ENCODE results near the gene C12orf75.
"Not testable (repeated sequence)": the region's sequence is repeated elsewhere in the genome, so short reads cannot be mapped to it uniquely, and the experiment has no call there.

C12orf75 gene

GRCh38 chr12:105404134-105404533 lies 73.6 kb downstream of the C12orf75 start:
- not testable (repeated sequence) for H3K79me2 ChIP-seq (ENCODE audit: control insufficient read depth, insufficient read depth, low read length, poor library complexity); H4K8ac ChIP-seq (ENCODE audit: low read depth, low read length); H3K27me3 ChIP-seq (ENCODE audit: insufficient read depth, low read length); H3K4me3 ChIP-seq (ENCODE audit: low read depth, low read length); H2AK5ac ChIP-seq (ENCODE audit: low read length); H3K9me3 ChIP-seq (ENCODE audit: insufficient read depth, low read depth, low read length); H2AFZ ChIP-seq (ENCODE audit: insufficient read depth, low read length, poor library complexity); H3K4me1 ChIP-seq (ENCODE audit: control insufficient read depth in 1 of 2, insufficient read depth in 2 of 2, low read length in 2 of 2); H3K27ac ChIP-seq (ENCODE audit: low read depth, low read length); DNase-seq; H3K9ac ChIP-seq (ENCODE audit: low read length); H3K14ac ChIP-seq (ENCODE audit: low read length); H3K36me3 ChIP-seq (ENCODE audit: control insufficient read depth in 1 of 2, insufficient read depth in 2 of 2, low read length in 2 of 2); H4K12ac ChIP-seq (ENCODE audit: low read depth, low read length); H4K91ac ChIP-seq (ENCODE audit: low read depth, low read length); H3K79me1 ChIP-seq (ENCODE audit: low read length); H2BK5ac ChIP-seq (ENCODE audit: low read depth, low read length, poor library complexity); H3K4me2 ChIP-seq (ENCODE audit: low read length); H2BK12ac ChIP-seq (ENCODE audit: low read length); H3K18ac ChIP-seq (ENCODE audit: low read length); H3K4ac ChIP-seq (ENCODE audit: low read depth, low read length); H3K23ac ChIP-seq (ENCODE audit: low read length); H2BK120ac ChIP-seq (ENCODE audit: insufficient read depth, low read length, poor library complexity)
- WGBS (ENCODE audit: extremely low coverage, insufficient coverage, insufficient read length) = no CpG with 5 or more reads among the region's 3 CpGs

- Histone ChIP-seq H3K9me3 (ENCODE audit: insufficient read depth, low read depth, low read length) (peaks cover 1% of the 10 kb centered on the region), H2AK5ac (ENCODE audit: low read length) (no peak overlapping the region), H2AFZ (ENCODE audit: insufficient read depth, low read length, poor library complexity) (no peak overlapping the region), H2BK5ac (ENCODE audit: low read depth, low read length, poor library complexity) (no peak overlapping the region), H2BK120ac (ENCODE audit: insufficient read depth, low read length, poor library complexity) (no peak overlapping the region), H3K36me3 (ENCODE audit: control insufficient read depth in 1 of 2, insufficient read depth in 2 of 2, low read length in 2 of 2) (peaks cover 2% of the 10 kb centered on the region in 2 experiments), H3K4ac (ENCODE audit: low read depth, low read length) (no peak overlapping the region), H3K27ac (ENCODE audit: low read depth, low read length) (no peak overlapping the region), H3K4me3 (ENCODE audit: low read depth, low read length) (no peak overlapping the region), H3K27me3 (ENCODE audit: insufficient read depth, low read length) (no peaks in the 10 kb centered on the region), H3K79me1 (ENCODE audit: low read length) (no peaks in the 10 kb centered on the region), H2BK12ac (ENCODE audit: low read length) (no peak overlapping the region), H4K8ac (ENCODE audit: low read depth, low read length) (no peak overlapping the region), H4K12ac (ENCODE audit: low read depth, low read length) (no peak overlapping the region), H3K18ac (ENCODE audit: low read length) (no peak overlapping the region), H3K14ac (ENCODE audit: low read length) (no peak overlapping the region), H3K23ac (ENCODE audit: low read length) (no peak overlapping the region), H3K9ac (ENCODE audit: low read length) (no peak overlapping the region), H3K4me2 (ENCODE audit: low read length) (no peak overlapping the region), H3K79me2 (ENCODE audit: control insufficient read depth, insufficient read depth, low read length, poor library complexity) (no peaks in the 10 kb centered on the region), H3K4me1 (ENCODE audit: control insufficient read depth in 1 of 2, insufficient read depth in 2 of 2, low read length in 2 of 2) (peaks cover 0 to 3% of the 10 kb centered on the region in 2 experiments), H4K91ac (ENCODE audit: low read depth, low read length) (no peak overlapping the region)
- no CpG with 5 or more reads among the region's 7 CpGs for WGBS (ENCODE audit: extremely low coverage, insufficient coverage, insufficient read length)
- no peak for DNase-seq
Observed at GRCh38 chr12:105406497-105406896, 76.0 kb downstream of the C12orf75 start.

DNA sequence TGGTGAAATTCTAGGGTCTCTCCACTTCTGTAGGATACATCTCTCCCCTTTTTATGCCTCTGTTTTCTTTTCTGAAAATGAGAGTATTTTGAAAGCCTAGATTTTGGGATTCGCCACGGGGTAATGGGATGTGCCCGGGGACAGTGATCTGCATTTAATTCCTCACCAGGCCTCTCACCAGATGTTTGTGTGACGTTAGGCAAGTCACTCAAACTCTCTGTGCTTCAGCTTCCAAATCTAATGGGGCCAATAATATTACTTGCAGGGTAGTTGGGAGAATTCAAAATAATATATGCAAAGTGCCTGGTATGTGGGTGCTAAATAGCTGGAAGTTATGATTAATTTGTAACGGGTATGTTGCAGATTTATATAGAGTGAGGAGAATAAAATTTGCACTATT lies 78.8 kb downstream of the C12orf75 start:
- Histone ChIP-seq H3K23ac (ENCODE audit: low read length) (no peak overlapping the region), H2BK12ac (ENCODE audit: low read length) (no peak overlapping the region), H2BK5ac (ENCODE audit: low read depth, low read length, poor library complexity) (no peak overlapping the region), H3K4me2 (ENCODE audit: low read length) (no peak overlapping the region), H3K79me1 (ENCODE audit: low read length) (no peaks in the 10 kb centered on the region), H4K12ac (ENCODE audit: low read depth, low read length) (no peak overlapping the region), H4K91ac (ENCODE audit: low read depth, low read length) (no peak overlapping the region), H3K36me3 (ENCODE audit: control insufficient read depth in 1 of 2, insufficient read depth in 2 of 2, low read length in 2 of 2) (peaks cover 2% of the 10 kb centered on the region in 2 experiments), H4K8ac (ENCODE audit: low read depth, low read length) (no peak overlapping the region), H2AK5ac (ENCODE audit: low read length) (no peak overlapping the region), H3K27ac (ENCODE audit: low read depth, low read length) (no peak overlapping the region), H3K27me3 (ENCODE audit: insufficient read depth, low read length) (no peaks in the 10 kb centered on the region), H3K14ac (ENCODE audit: low read length) (no peak overlapping the region), H3K4me1 (ENCODE audit: control insufficient read depth in 1 of 2, insufficient read depth in 2 of 2, low read length in 2 of 2) (peaks cover 0 to 3% of the 10 kb centered on the region in 2 experiments), H3K9me3 (ENCODE audit: insufficient read depth, low read depth, low read length) (peaks cover 3% of the 10 kb centered on the region), H3K9ac (ENCODE audit: low read length) (no peak overlapping the region), H2BK120ac (ENCODE audit: insufficient read depth, low read length, poor library complexity) (no peak overlapping the region), H3K4ac (ENCODE audit: low read depth, low read length) (no peak overlapping the region), H3K18ac (ENCODE audit: low read length) (no peak overlapping the region), H2AFZ (ENCODE audit: insufficient read depth, low read length, poor library complexity) (no peak overlapping the region), H3K79me2 (ENCODE audit: control insufficient read depth, insufficient read depth, low read length, poor library complexity) (no peaks in the 10 kb centered on the region), H3K4me3 (ENCODE audit: low read depth, low read length) (no peak overlapping the region)
- WGBS (ENCODE audit: extremely low coverage, insufficient coverage, insufficient read length) = 100% methylated on average over 1 of the region's 5 CpGs
- no peak for DNase-seq

- no peak overlapping the region for H2AK5ac ChIP-seq (ENCODE audit: low read length)
- H3K18ac ChIP-seq (ENCODE audit: low read length) = no peak overlapping the region
- H3K4me2 ChIP-seq (ENCODE audit: low read length) = no peak overlapping the region
- peaks cover 3% of the 10 kb centered on the region for H3K9me3 ChIP-seq (ENCODE audit: insufficient read depth, low read depth, low read length)
- no peaks in the 10 kb centered on the region for H3K79me1 ChIP-seq (ENCODE audit: low read length)
- no peak overlapping the region for H3K14ac ChIP-seq (ENCODE audit: low read length)
- H2BK12ac ChIP-seq (ENCODE audit: low read length) = no peak overlapping the region
- no peak overlapping the region for H2BK5ac ChIP-seq (ENCODE audit: low read depth, low read length, poor library complexity)
- peaks cover 0 to 3% of the 10 kb centered on the region in 2 experiments for H3K4me1 ChIP-seq (ENCODE audit: control insufficient read depth in 1 of 2, insufficient read depth in 2 of 2, low read length in 2 of 2)
- no peak overlapping the region for H4K8ac ChIP-seq (ENCODE audit: low read depth, low read length)
- H2AFZ ChIP-seq (ENCODE audit: insufficient read depth, low read length, poor library complexity) = no peak overlapping the region
- H3K36me3 ChIP-seq (ENCODE audit: control insufficient read depth in 1 of 2, insufficient read depth in 2 of 2, low read length in 2 of 2) = peaks cover 2% of the 10 kb centered on the region in 2 experiments
- H4K12ac ChIP-seq (ENCODE audit: low read depth, low read length) = no peak overlapping the region
- no peaks in the 10 kb centered on the region for H3K79me2 ChIP-seq (ENCODE audit: control insufficient read depth, insufficient read depth, low read length, poor library complexity)
- H3K27me3 ChIP-seq (ENCODE audit: insufficient read depth, low read length) = no peaks in the 10 kb centered on the region
- H3K9ac ChIP-seq (ENCODE audit: low read length) = no peak overlapping the region
- DNase-seq = no peak
- H3K4ac ChIP-seq (ENCODE audit: low read depth, low read length) = no peak overlapping the region
- H3K23ac ChIP-seq (ENCODE audit: low read length) = no peak overlapping the region
- H2BK120ac ChIP-seq (ENCODE audit: insufficient read depth, low read length, poor library complexity) = no peak overlapping the region
- WGBS (ENCODE audit: extremely low coverage, insufficient coverage, insufficient read length) = no CpG with 5 or more reads among the region's 8 CpGs
- H3K4me3 ChIP-seq (ENCODE audit: low read depth, low read length) = no peak overlapping the region
- no peak overlapping the region for H3K27ac ChIP-seq (ENCODE audit: low read depth, low read length)
- no peak overlapping the region for H4K91ac ChIP-seq (ENCODE audit: low read depth, low read length)
Observed at GRCh38 chr12:105409801-105410471, 79.4 kb downstream of the C12orf75 start.
